Glomerular endothelial cell (primary cell): ENCODE measurements around the gene ARHGEF7. TPM values are rescaled to one million over a fixed set of nuclear protein-coding genes. Genes with fewer than 3 reads are reported as not detected.

ENCODE experiments used
- DNase-seq: peaks from one replicate; pipeline ENCODE4 v3.0.0-alpha.2; 2011; ENCODE audit warnings: low read depth, low spot score; ENCODE audit errors: extremely low read depth
- total RNA-seq: library from RNA; depleted of rRNA; stranded (reverse); fragments of >200 nt; gene quantifications from 2 replicates; pipeline ENCODE4 v1.2.3, GENCODE V29; 2015

The ARHGEF7 gene
- total RNA-seq, 1 donor from 2014 or later = 197 TPM

DNA sequence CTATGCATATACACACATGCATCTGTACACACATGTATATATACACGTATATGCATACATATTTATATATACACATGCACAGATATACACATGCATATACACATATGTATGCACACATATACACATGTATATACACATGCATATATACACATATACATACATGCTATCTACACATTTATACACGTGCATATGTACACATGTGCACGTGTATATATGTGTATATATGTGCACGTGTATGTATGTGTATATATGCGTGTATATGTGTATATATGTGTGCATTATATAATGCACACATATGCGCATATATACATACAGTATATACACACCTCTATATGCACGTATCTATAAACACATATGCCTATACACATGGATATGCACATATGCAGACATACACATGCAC is 17.8 kb downstream of the ARHGEF7 start:
- no peak for DNase-seq

DNA sequence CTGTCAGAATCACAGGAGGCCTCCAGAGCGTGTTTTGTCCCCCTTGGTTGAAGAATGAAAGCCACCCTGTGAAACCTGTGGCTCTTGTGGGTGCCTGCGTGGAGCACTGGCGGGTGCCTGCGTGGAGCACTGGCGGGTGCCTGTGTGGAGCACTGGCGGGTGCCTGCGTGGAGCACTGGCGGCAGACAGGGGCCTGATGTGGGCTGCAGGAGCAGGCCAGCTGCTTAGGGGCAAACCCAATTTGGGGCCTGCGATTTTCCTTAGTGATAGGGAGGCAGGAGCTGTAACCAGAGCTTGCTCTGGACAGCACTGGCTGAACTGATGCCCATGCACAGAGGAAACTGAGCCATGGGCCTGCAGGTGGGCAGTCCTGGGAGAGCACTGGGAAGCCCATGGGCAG is 24.3 kb downstream of the ARHGEF7 start:
- DNase-seq = no peak

DNA sequence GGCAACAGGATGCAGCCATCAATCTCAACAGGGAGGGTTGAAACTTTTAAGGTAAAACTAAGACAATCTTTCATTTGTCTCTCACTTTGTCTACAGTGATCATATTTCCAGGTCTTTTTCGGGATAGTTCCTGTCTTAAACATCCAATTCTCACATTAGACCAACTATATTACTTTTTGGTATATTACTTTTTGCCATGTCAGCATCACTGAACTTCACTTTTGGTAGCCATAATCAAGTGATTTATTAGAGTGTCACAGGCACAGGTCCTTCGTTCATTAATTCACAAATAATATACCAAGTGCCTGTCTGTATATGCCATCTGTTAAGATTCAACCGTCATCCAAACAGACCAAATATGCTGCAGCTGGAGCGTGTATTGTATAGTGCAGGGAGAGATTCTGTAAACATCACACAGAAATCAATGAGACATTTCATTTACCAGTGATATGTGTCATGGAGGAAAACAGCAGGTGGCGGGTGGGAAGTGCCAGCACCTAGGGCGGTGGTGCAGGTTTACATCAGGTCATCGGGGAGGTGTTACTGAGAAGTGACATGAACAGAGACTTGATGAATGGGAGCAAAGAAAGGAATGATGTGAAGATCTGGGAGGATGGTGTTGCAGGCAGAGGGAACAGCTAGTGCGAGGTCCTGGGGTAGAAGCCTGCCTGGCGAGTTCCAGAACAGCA is 24.9 kb downstream of the ARHGEF7 start:
- no peak for DNase-seq

GRCh38 chr13:111140562-111141105 is 25.5 kb downstream of the ARHGEF7 start:
- no peak for DNase-seq

DNA sequence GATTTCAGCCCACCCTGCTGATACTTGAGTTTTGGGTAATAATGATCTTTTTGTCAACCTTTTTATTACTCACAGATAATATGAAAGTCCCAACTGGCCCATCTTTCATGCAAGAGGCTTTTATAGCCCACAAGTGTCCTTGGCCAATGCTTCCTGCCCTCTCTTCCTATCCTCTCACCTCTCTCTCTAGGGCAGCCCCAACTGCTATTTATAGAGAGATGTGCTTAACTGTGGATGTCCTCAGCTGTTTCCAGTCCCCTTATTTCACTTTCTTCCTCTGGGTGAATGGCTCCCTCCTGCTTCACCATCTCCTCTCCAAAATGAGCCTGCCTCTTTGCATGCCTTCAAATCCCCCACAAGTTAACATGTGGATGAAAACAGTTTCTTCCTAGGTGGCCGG is 27.4 kb downstream of the ARHGEF7 start:
- no peak for DNase-seq

DNA sequence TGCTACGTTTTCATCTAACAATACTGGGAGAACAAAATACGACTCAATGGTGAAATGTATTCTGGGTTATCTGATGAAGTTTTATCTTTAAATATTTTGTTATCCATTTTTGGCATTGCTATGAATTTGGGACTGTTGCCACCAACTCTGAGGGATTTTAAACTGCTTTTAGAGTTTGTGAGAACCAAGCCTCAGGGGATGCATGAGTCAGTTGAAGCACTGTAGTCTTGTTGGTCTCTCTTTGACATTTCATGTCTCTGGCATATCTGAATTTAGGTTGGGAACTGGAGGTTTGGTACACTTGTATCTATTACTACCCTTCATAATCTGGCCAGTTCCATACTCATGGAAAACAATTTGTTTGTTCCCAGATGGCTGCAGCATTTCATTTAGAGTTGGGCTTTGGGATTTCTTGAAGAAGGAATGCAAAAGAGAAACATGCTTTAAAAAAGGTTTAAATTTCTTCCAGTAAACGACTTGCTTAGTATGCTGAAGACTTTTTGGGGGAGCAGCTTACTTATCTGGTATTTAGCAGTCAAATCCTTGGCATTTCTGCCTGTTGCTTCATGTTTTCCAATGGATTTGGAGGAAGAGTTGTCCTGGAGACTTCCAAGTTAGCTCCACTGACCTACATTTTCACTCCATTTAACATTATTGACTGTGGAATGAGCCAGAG is 28.9 kb downstream of the ARHGEF7 start:
- no peak for DNase-seq

- DNase-seq = no peak
These were observed 30.0 kb downstream of the ARHGEF7 start for GRCh38 chr13:111145071-111145470.

- no peak for DNase-seq
These were observed 30.4 kb downstream of the ARHGEF7 start for GRCh38 chr13:111145506-111145905.

GRCh38 chr13:111152844-111153243 is 37.7 kb downstream of the ARHGEF7 start:
- DNase-seq = no peak

DNA sequence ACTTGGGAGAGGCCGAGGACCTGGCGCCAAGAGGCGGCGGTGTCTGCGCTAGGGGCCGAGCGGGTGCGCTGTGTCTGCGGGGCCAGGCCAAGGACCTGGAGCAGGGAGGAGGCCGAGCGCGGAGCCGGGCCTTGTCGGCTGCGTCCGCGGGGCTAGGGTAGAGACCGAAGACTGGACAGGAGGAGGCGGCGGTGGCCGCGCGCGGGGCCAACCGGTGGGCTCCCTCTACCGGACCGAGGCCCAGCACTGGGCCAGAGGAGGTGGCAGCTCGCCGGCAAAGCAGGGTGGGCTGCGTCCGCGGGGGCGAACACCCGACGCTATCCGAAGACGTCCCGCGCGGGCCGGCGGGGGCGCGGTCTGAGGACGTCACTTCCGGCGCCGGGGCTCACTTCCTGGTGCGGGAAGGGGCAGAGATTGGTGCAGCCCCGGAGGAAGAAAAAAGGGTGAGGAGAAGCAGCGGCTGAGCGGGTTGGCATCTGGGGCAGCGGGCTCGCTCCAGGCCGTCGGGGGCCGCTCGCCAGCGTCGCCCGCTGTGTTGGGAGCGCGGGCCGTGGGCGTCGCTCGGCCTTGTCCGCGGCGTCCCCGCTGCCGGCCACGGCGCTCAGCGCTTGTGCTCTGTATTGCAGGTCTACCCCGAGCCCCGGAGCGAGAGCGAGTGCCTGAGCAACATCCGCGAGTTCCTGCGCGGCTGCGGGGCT is 38.3 kb downstream of the ARHGEF7 start:
- no peak for DNase-seq

DNA sequence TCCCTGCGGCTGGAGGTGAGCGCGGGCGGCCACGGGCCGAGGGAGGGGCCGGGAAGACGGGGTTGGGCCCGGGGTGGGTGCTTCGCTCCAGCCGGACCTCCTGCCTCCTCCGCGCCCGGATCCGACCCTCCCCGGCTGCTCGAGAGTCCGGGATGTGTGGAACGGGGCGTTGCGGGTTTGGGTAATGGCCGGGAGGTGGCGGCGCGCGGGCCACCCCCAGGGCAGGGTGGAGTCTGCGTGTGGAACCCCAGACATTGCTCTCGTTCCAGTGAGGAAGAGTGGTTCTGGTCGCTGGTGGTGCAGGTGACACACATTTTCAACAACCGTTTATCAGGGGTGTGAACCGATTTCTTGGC is 38.8 kb downstream of the ARHGEF7 start:
- no peak for DNase-seq

DNA sequence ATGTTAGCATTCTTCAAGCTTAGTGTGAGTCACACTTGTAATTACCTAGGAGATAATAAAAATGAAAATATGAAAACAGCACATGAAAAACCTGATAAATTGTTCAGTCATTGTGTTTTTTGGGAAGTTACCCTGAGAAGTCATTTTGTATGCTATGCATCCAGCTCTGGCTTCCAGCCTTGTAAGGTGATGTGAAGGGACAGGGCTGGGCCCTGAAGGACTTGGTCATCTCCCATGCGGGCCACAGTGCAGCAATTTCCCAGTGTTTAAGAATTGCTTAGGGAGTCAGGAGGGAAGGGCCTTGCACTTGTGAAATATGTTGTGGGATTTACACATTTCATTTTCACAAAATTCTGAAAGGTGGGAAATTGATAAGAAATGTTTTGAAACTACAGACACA is 41.3 kb downstream of the ARHGEF7 start:
- DNase-seq = no peak

DNA sequence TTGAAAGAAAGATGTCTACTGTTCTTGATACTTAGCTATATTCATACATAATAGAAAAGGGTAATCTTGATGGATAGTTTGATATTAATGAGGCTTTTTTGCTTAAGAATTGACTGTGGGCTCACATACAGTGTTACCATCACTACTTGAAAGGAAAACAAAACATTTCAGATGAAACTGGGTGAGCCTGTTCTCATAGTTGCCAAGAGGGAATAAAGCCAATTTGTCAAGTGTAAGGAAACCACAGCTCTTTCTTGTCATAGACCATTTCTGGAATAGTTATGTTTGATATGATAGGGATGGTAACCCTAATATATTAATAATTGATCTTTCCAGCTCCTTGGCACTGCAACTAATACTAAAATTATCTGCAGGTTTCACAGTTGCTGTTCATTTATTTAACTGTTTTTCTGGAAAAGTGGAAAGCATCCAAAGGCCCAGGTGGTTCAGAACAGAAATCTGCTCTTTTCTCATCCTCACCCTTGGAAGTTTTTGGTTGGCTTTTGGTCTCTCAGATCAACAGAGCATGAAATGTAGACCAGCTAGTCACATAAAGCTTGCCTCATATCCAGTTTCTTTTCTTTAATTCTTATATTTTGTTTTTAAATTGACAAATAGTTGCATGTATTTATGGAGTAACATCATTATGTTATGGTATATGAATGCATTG is 43.2 kb downstream of the ARHGEF7 start:
- DNase-seq = no peak

- DNase-seq = no peak
These were observed 44.5 kb downstream of the ARHGEF7 start for GRCh38 chr13:111159362-111160320.

GRCh38 chr13:111160648-111161047 is 45.5 kb downstream of the ARHGEF7 start:
- DNase-seq = no peak

GRCh38 chr13:111161601-111162600 is 46.8 kb downstream of the ARHGEF7 start:
- no peak for DNase-seq

DNA sequence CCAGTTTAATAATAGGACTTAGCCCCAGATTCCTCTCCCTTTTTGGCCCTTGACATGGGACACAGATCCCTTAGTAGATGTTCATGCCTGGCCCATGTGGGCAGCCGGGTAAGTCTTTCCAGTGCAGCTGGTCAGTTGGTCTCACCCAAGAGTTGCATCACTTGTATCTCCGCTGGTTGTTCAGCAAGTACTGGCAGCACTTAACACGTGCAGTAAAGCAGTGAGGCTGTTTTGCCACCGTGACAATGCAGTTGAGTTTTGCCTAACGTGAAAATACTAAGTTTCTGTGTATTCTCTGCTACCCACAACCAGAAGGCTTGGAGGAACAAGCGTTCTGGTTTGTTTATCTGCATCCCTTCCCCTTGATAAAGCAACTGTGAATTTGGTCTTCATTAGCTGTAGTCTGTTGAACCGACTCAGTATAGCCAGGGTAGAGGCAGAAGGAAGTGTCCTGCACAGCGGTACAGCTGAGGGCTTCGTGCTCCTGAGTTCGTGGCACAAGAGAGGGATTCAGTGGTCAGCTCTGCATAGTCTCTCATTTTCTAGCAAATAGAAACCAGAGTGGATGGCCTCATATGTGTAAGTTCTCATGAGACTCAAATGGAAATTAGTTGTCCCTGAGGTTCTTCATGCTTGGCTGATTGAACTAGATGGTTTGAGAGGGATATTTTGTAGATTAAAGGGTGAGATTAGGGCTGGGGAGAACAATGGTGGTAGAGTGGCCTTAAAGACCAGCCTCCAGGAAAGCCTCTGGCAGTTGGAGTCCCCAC is 50.3 kb downstream of the ARHGEF7 start:
- DNase-seq = no peak
